GM12892 (cell line): ENCODE data around the gene ENGASE.

Source experiments
- POLR2A ChIP-seq: IDR thresholded peaks from 2 replicates; pipeline ENCODE4 v1.6.1; 2011; ENCODE audit warnings: low read depth, low read length, control low read depth
- POLR2AphosphoS5 ChIP-seq: IDR thresholded peaks from 2 replicates; pipeline ENCODE4 v1.6.1; 2011; ENCODE audit warnings: low read depth, low read length, control low read depth

GRCh38 chr17:79077587-79077986 lies 3.0 kb downstream of the ENGASE start:
- TF ChIP-seq POLR2AphosphoS5 (no peak), POLR2A (no peak)
